ENCODE data around the gene FAM219A.

DNA sequence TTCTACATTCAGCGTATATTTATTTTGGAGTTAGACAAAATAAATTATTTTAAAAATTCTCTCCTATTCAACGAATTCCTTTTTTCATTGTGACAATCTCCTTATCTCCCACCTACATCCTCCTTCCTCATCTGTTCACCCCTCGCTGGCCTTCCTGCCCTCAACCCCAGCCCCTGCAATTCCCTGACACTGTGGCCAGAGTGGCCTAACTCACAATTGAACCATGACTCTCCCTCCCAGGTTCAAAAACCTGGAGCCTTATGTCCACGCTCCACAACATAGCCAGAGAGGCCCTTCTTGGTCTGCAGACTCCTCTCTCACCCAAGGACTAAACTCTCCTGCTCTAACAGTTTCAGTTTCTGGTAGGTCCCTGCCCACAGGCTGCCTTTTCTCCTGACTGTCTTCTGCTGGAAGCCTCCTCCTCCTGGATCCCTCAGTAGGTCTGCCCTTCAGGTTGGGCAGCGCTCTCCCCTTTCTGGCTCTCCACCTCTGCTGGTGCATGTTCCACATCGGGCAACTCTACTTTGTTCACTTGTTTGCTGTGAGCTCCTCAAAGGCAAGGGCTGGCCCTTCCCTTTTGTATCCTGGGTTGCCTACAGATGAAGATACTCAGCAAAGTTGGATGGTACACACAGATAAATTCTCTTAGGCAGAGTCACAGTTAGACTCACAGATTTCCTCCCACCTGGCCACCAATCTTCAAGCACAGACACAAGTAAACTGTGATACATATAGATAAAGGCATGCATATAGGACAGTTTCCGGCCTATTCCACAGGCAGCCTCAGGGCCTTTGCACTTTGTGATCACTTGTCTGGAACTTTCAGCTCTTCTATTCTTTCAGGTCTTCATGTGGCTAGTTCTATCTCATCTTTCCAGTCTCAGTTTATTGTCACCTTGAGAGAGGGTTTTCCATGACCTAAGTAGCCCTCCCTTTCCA lies 61.8 kb downstream of the FAM219A start:
- TF ChIP-seq, protein P1, sequence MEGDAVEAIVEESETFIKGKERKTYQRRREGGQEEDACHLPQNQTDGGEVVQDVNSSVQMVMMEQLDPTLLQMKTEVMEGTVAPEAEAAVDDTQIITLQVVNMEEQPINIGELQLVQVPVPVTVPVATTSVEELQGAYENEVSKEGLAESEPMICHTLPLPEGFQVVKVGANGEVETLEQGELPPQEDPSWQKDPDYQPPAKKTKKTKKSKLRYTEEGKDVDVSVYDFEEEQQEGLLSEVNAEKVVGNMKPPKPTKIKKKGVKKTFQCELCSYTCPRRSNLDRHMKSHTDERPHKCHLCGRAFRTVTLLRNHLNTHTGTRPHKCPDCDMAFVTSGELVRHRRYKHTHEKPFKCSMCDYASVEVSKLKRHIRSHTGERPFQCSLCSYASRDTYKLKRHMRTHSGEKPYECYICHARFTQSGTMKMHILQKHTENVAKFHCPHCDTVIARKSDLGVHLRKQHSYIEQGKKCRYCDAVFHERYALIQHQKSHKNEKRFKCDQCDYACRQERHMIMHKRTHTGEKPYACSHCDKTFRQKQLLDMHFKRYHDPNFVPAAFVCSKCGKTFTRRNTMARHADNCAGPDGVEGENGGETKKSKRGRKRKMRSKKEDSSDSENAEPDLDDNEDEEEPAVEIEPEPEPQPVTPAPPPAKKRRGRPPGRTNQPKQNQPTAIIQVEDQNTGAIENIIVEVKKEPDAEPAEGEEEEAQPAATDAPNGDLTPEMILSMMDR (IDR thresholded peaks at IDR 0.05): no peak
- TF ChIP-seq POLR2AphosphoS5 (IDR thresholded peaks at IDR 0.05): no peak
- no peak for TF ChIP-seq POLR2A (IDR thresholded peaks at IDR 0.05; ENCODE audit: low read depth)

Data from esophagus muscularis mucosa (tissue), 3 donors.